ENCODE data around the gene KAT7.
A peak's percentile ranks its signal among the peaks of the same experiment; 100 is the strongest.

KAT7 gene

DNA sequence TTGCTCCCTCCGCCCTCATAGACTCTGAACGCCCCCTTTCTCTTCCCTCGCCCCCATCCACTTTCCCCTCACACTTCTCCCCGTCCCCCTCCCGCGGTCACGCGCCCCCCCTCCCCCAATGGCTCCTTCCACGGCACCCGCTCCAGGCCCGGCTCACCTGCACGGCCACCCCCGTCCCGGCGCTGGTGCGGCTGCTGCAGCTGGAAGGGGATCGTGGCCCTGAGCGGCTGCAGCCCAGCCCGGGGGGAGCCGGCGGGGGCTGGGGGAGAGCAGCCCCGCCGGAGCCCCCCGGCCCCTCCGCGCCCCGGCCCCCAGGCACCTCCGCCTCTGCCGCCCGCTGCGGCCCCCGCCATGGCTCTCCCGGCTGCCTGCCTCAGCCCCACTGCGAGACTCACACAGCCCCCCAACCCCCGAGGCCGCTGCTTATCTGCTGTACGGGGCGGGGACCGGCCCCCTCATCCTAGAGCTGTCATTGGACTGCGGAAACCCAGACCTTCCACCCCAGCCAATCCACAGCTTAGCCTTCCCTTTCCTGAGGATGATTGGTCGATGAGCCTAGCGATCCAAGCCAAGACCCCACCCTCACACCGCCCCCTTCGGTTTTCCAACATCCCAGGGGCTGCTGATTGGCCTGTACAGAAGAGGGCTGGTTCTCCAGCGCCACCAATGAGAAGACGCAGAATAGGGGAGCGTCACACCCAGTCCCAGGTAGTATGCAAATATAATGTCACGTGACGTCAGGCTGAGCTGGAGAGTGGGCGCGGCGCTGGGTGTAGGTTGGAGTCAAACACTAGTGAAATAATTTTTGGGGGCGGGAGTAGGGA lies 24.5 kb upstream of the KAT7 start, which contains the start of gene FAM117A:
Gene FAM117A (minus strand): TSS at position 397 of the 824 bp plus-strand sequence. CDS start 44 bp downstream, at position 353.
- Histone ChIP-seq H3K4me3 (replicated peaks; ENCODE audit: low read depth, low read length) (peak within 1 kb of the TSS; percentile 86), H3K27me3 (replicated peaks; ENCODE audit: control insufficient read depth, insufficient read depth, low read length) (no peaks in the 10 kb centered on the region), H3K36me3 (ENCODE audit: control insufficient read depth, insufficient read depth, low read length) (no peaks in the 10 kb centered on the region)
- DNase-seq (ENCODE audit: extremely low read depth, insufficient read length): peak; percentile 91
- TF ChIP-seq CTCF (IDR thresholded peaks at IDR 0.05; ENCODE audit: insufficient read depth, low read length, poor library complexity, severe bottlenecking): no peak

DNA sequence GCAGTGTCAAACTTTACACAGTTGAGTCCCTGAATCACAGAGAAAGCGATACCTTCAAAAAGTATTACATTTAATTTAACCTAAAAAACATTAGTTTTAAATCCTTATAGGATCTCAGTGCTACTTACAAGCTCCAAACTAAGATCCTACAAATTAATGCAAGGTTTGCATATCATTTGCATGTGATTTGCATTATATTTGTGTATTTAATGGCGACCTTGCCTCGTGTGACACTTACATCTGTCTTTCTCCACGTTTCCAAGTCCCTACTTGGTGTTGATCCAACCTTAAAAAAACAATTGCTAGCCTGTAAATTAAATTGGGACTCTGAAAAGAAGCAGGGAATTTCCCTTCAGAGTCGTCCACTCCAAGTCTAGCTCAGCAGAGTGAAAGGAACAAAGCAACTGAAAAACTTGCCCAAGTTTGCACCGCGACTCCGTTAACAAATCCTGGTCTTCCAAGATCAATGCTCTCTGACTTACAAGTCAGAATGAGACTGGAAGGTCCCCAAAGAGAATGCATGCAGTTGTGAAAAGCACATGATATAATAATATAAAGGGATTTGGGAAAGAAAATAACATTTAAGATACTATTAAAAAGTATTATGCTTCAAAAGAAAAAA lies 23.8 kb upstream of the KAT7 start:
- no peaks in the 10 kb centered on the region for H3K27me3 ChIP-seq (replicated peaks; ENCODE audit: control insufficient read depth, insufficient read depth, low read length)
- no peaks in the 10 kb centered on the region for H3K36me3 ChIP-seq (ENCODE audit: control insufficient read depth, insufficient read depth, low read length)
- TF ChIP-seq CTCF (IDR thresholded peaks at IDR 0.05; ENCODE audit: insufficient read depth, low read length, poor library complexity, severe bottlenecking): no peak
- no peak for DNase-seq (ENCODE audit: extremely low read depth, insufficient read length)
- H3K4me3 ChIP-seq (replicated peaks; ENCODE audit: low read depth, low read length): peak overlapping the region; percentile 86

- no peak overlapping the region for H3K4me3 ChIP-seq (replicated peaks; ENCODE audit: low read depth, low read length)
- no peaks in the 10 kb centered on the region for H3K27me3 ChIP-seq (replicated peaks; ENCODE audit: control insufficient read depth, insufficient read depth, low read length)
- DNase-seq (ENCODE audit: extremely low read depth, insufficient read length): no peak
- TF ChIP-seq CTCF (IDR thresholded peaks at IDR 0.05; ENCODE audit: insufficient read depth, low read length, poor library complexity, severe bottlenecking): no peak
- no peaks in the 10 kb centered on the region for H3K36me3 ChIP-seq (ENCODE audit: control insufficient read depth, insufficient read depth, low read length)
Measured at GRCh38 chr17:49766918-49767530, 21.5 kb upstream of the KAT7 start.

DNA sequence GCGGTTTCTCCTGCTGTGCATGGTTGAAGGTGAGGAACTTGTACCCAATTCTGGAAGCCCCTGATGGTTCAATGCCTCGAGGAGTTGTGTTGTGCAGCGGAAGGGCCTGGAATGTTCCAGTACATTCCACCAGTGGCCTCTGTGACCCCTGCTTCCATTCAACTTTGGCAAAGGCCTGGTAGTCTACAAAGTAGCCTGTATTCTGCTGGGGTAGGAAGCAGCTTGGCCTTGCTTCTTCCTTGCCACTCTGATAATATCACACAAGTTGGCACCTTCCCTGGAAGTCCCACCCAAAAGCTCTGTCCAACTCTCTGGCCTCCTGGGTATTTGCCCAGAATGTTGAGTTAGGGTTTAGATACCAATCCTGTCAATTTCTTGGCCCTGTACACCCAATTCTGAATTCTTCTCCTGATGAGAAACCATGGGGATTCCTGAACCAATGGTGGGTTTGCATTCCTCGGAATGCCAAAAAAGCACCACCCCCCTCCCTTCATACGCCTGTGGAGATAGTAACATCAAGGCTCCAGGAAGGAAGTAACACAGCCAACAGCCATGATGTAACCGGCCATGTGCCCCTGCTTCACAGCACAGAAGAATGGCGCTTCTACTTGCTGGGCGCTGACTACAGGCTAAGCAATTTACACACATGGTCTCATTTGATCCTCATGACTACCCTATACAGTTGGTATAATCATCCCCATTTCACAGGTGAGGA lies 12.8 kb upstream of the KAT7 start:
- DNase-seq (ENCODE audit: extremely low read depth, insufficient read length): no peak
- H3K4me3 ChIP-seq (replicated peaks; ENCODE audit: low read depth, low read length): no peak overlapping the region
- TF ChIP-seq CTCF (IDR thresholded peaks at IDR 0.05; ENCODE audit: insufficient read depth, low read length, poor library complexity, severe bottlenecking): no peak

DNA sequence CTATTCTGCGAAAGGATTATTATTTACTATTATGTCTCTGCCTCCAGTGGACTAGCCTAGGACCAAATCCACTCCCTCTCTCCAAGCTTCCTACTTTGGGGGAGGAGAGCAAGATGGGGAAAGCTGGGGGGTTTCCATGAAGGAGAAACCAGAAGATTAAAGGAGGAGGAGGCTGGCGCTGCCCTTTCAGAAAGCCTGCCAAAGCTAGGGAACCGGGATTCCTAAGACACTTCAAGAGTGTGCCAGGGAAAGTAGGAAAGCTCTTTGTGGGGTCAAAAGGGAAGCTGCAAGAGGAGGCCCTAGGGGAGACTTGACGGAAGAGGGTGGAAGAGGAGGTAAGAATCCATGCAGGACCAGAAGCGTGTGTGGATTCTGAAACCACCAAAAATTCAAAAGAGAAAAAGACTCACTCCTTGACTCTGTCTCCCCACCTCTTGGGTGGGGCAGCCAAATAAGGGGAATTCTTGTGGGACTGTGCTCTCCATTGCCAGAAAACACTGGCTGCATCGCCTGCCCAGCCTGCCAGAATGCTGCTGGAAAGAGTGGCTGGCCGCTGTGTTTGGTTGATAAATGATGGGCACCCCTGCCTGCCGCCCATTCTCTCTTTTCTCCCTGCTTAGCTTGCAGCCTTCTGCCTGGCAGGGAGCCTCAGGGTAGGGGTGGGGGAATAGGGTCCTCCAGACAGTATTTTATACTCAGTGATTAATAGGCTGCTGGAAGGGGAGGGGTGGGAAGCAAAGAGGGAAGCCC lies 11.8 kb upstream of the KAT7 start:
- Histone ChIP-seq H3K27me3 (replicated peaks; ENCODE audit: control insufficient read depth, insufficient read depth, low read length) (no peaks in the 10 kb centered on the region), H3K36me3 (ENCODE audit: control insufficient read depth, insufficient read depth, low read length) (no peaks in the 10 kb centered on the region), H3K4me3 (replicated peaks; ENCODE audit: low read depth, low read length) (no peak overlapping the region)
- DNase-seq (ENCODE audit: extremely low read depth, insufficient read length): no peak
- TF ChIP-seq CTCF (IDR thresholded peaks at IDR 0.05; ENCODE audit: insufficient read depth, low read length, poor library complexity, severe bottlenecking): no peak

More for the DNA sequence above, 12.8 kb upstream of the KAT7 start:
- Histone ChIP-seq H3K27me3 (replicated peaks; ENCODE audit: control insufficient read depth, insufficient read depth, low read length) (no peaks in the 10 kb centered on the region), H3K36me3 (ENCODE audit: control insufficient read depth, insufficient read depth, low read length) (no peaks in the 10 kb centered on the region)
